GM12891 (cell line): ENCODE measurements around the gene ADPRS.

ENCODE experiments used
- POLR2A ChIP-seq: IDR thresholded peaks from 2 replicates; pipeline ENCODE4 v1.6.1; 2011; ENCODE audit warnings: low read depth, low read length, control low read depth
- POLR2AphosphoS5 ChIP-seq: IDR thresholded peaks from 2 replicates; pipeline ENCODE4 v1.6.1; 2011; ENCODE audit warnings: low read depth, low read length, control low read depth
- TAF1 ChIP-seq: IDR thresholded peaks from 2 replicates; pipeline ENCODE4 v1.6.1; 2011; ENCODE audit warnings: low read depth, low read length, control low read depth

DNA sequence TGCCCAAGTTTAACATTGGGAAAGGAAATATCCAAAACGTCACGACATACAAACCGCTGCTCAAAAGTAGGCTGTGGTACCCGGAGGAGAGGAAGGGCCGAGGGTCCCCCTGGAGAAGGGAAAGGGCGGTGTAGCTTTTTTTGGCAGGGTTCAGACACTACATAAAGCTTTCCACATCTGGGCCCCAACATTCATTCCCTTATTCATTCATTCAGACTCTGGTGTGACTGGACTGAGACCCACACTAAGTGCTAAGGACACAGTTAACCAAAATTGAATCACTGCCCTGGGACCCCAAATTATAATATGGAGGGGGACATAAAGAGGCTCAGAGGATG lies 46.6 kb downstream of the ADPRS start:
- no peak for TF ChIP-seq POLR2A
- no peak for TF ChIP-seq POLR2AphosphoS5
- TF ChIP-seq TAF1: no peak
